Kidney (tissue), 14 donors: Measurements from ENCODE around the gene BEST3. TPM values are rescaled to one million over a fixed set of nuclear protein-coding genes. Genes with fewer than 3 reads are reported as not detected.
"Not testable (repeated sequence)": the region's sequence is repeated elsewhere in the genome, so short reads cannot be mapped to it uniquely, and the experiment has no call there.

Experiments used
- DNase-seq, 5 donors: peaks; one replicate each; pipeline ENCODE4 v3.0.0-alpha.2; 2013 to 2020
- FAIRE-seq: peaks from 2 replicates; lab custom pipeline; 2012; peaks lifted over from hg19 to GRCh38; lab: Jason Lieb, UNC
- H3K27ac ChIP-seq, 2 donors: one replicate each; pipeline ENCODE4 v1.7.0; 2013; ENCODE audit warnings: low read depth in 2 of 2, low read length in 2 of 2, inconsistent platforms in 1 of 2
- H3K27me3 ChIP-seq: one replicate; pipeline ENCODE4 v1.7.1; 2013; ENCODE audit warnings: low read length, inconsistent platforms; ENCODE audit not compliant: control insufficient read depth, insufficient read depth
- H3K36me3 ChIP-seq, 3 donors: one replicate each; pipeline versions ENCODE4 v1.7.0 to v1.7.1; 2013; ENCODE audit warnings: low read length in 3 of 3, control low read depth in 1 of 3, inconsistent platforms in 1 of 3; ENCODE audit not compliant: insufficient read depth in 3 of 3, control insufficient read depth in 2 of 3
- H3K4me1 ChIP-seq, 3 donors: one replicate each; pipeline versions ENCODE4 v1.7.0 to v1.7.1; 2013; ENCODE audit warnings: low read length in 3 of 3, inconsistent platforms in 1 of 3, low read depth in 1 of 3; ENCODE audit not compliant: control insufficient read depth in 2 of 3, insufficient read depth in 2 of 3
- H3K4me3 ChIP-seq, 3 donors: one replicate each; pipeline versions ENCODE4 v1.7.0 to v1.8.1; 2013; ENCODE audit warnings: low read length in 3 of 3, control low read depth in 1 of 3, inconsistent platforms in 1 of 3
- H3K9ac ChIP-seq, 3 donors: one replicate each; pipeline versions ENCODE4 v1.7.0 to v1.7.1; 2013; ENCODE audit warnings: low read length in 3 of 3, control low read depth in 1 of 3, inconsistent platforms in 1 of 3
- H3K9me3 ChIP-seq, 3 donors: one replicate each; pipeline versions ENCODE4 v1.7.0 to v1.7.1; 2013; ENCODE audit warnings: low read length in 3 of 3, control low read depth in 1 of 3, inconsistent platforms in 1 of 3; ENCODE audit not compliant: control insufficient read depth in 2 of 3, insufficient read depth in 1 of 3
- intact Hi-C: fragments of 100-400 bp; cut with DNase I; formaldehyde crosslinking; loops from one replicate; pipeline ENCODE4 v1.11.1; 2022
- polyA plus RNA-seq: library from polyadenylated mRNA; stranded (reverse); fragments of 350-450 nt; fragmentation: Illumina TruSeq; extraction: RNeasy Lipid Tissue Mini Kit (QIAGEN cat#74804); gene quantifications from one replicate; pipeline ENCODE4 v1.2.3, GENCODE V29; 2014; ENCODE audit warnings: low read depth, low replicate concordance; ENCODE audit not compliant: insufficient read depth
- total RNA-seq: library from RNA; stranded (reverse); fragmentation: NEBNext Ultra II Directional; extraction: Animal tissue kit (Norgen Biotek cat#: 25700); gene quantifications from one replicate; pipeline ENCODE4 v1.2.1, GENCODE V29; 2021
- TF ChIP-seq, protein P1 (sequence below): IDR thresholded peaks from 3 replicates; pipeline ENCODE4 v1.5.1; 2012; ENCODE audit warnings: mild to moderate bottlenecking, moderate library complexity, borderline replicate concordance; ENCODE audit not compliant: insufficient read depth; ENCODE audit errors: extremely low read depth
- donor health status: control.
- donor health status: control.
- donor health status: control.
- donor health status: control.
- donor health status: control.
- donor health status: DM: yes; HTN: yes; CAD: no.
- donor health status: Normal renal cell carcinoma (clear cell type).

The BEST3 gene
- total and polyA plus RNA-seq, 2 donors from 2014 or later: 0.57 to 0.82 TPM

DNA sequence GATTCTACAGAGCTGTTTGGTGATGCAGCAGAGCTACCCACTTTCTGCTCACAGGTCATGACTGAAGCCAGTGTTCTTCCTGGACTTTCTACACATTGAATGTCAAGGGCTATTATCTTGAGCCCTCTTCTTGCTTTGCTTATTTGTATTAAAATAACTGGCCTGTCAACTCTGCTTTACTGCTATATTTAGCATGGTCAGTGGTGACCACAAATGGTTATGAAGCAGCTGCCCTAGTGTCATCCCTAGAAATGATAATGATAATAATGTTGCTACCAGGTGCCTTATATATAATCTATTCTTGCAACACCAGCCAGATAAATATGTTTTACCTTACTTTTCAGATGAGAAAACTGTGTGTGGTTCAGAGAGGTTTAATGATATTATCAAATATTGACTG lies 85.8 kb downstream of the BEST3 start:
- no peak for FAIRE-seq
- no peak for DNase-seq
- intact Hi-C loops: no loop called here

GRCh38 chr12:69610729-69611128 lies 88.4 kb downstream of the BEST3 start, which contains the start of gene LRRC10:
LRRC10 (minus strand) TSS chr12:69610907; CDS start chr12:69610838, 69 bp downstream.
- H3K9me3 ChIP-seq: no peaks in the 10 kb centered on the region
- intact Hi-C loops: no loop called here
- no peaks in the 10 kb centered on the region for H3K27me3 ChIP-seq
- FAIRE-seq (no peak), DNase-seq (no peak)
- H3K4me1 ChIP-seq: no peaks in the 10 kb centered on the region
- H3K4me3 ChIP-seq: no peak within 1 kb of the TSS
- H3K27ac ChIP-seq: no peak within 1 kb of the TSS
- TF ChIP-seq, protein P1, sequence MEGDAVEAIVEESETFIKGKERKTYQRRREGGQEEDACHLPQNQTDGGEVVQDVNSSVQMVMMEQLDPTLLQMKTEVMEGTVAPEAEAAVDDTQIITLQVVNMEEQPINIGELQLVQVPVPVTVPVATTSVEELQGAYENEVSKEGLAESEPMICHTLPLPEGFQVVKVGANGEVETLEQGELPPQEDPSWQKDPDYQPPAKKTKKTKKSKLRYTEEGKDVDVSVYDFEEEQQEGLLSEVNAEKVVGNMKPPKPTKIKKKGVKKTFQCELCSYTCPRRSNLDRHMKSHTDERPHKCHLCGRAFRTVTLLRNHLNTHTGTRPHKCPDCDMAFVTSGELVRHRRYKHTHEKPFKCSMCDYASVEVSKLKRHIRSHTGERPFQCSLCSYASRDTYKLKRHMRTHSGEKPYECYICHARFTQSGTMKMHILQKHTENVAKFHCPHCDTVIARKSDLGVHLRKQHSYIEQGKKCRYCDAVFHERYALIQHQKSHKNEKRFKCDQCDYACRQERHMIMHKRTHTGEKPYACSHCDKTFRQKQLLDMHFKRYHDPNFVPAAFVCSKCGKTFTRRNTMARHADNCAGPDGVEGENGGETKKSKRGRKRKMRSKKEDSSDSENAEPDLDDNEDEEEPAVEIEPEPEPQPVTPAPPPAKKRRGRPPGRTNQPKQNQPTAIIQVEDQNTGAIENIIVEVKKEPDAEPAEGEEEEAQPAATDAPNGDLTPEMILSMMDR: no peak
- no peak within 1 kb of the TSS for H3K9ac ChIP-seq
- H3K36me3 ChIP-seq: no peaks in the 10 kb centered on the region

More for the DNA sequence above, 85.8 kb downstream of the BEST3 start:
- no peaks in the 10 kb centered on the region for H3K27me3 ChIP-seq
- no peaks in the 10 kb centered on the region for H3K4me1 ChIP-seq
- TF ChIP-seq, protein P1: no peak
- H3K9me3 ChIP-seq: no peaks in the 10 kb centered on the region
- H3K36me3 ChIP-seq: no peaks in the 10 kb centered on the region
- no peak overlapping the region for H3K27ac ChIP-seq
- H3K9ac ChIP-seq: no peak overlapping the region
- H3K4me3 ChIP-seq: no peak overlapping the region

GRCh38 chr12:69610126-69610525 lies 89.0 kb downstream of the BEST3 start:
- Histone ChIP-seq H3K9me3 (no peaks in the 10 kb centered on the region), H3K27me3 (no peaks in the 10 kb centered on the region), H3K27ac (no peak overlapping the region), H3K4me1 (no peaks in the 10 kb centered on the region), H3K36me3 (no peaks in the 10 kb centered on the region), H3K9ac (no peak overlapping the region), H3K4me3 (no peak overlapping the region)
- DNase-seq (no peak), FAIRE-seq (no peak)
- intact Hi-C loops: no loop called here
- TF ChIP-seq, protein P1: no peak

DNA sequence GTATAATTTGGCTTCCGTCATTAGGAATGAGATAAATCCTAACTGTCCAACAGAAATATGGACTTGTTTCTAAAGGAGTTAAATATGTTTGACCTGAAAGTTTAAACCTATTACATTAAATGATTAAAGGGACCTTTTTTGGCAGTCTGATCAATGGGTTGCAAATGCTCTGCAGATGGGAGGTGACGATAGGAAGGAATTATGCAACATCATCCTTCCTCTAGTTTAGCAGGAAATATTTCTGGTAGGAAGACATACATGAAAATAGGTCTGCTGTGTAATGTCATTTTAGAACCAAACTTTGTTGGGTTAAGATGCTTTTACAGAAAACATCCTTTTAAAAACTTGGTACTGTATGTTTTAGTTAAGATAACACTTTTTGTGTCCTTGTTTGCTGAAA lies 91.0 kb downstream of the BEST3 start:
- H3K9me3 ChIP-seq: no peaks in the 10 kb centered on the region
- intact Hi-C loops: no loop called here
- H3K9ac ChIP-seq: no peak overlapping the region
- TF ChIP-seq, protein P1: no peak
- DNase-seq (no peak), FAIRE-seq (no peak)
- no peak overlapping the region for H3K4me3 ChIP-seq
- H3K4me1 ChIP-seq: no peaks in the 10 kb centered on the region
- H3K27ac ChIP-seq: no peak overlapping the region
- no peaks in the 10 kb centered on the region for H3K27me3 ChIP-seq
- H3K36me3 ChIP-seq: peaks cover 0 to 3% (median 0%) of the 10 kb centered on the region in 3 donors

GRCh38 chr12:69604275-69604674 lies 94.8 kb downstream of the BEST3 start:
- H3K4me3 ChIP-seq, H3K9me3 ChIP-seq, H3K4me1 ChIP-seq, intact Hi-C loops, DNase-seq, FAIRE-seq, H3K27me3 ChIP-seq, H3K27ac ChIP-seq, H3K9ac ChIP-seq: not testable (repeated sequence)
- peaks cover 5 to 25% (median 14%) of the 10 kb centered on the region in 3 donors for H3K36me3 ChIP-seq
